Hippocampal formation (tissue), 2 donors: ENCODE measurements around the gene FLYWCH1.
"Not testable (repeated sequence)": the region's sequence is repeated elsewhere in the genome, so short reads cannot be mapped to it uniquely, and the experiment has no call there.

Experiments used
- DNase-seq, 2 donors: peaks; one replicate each; lab custom pipeline; 2025; lab: John Stamatoyannopoulos, UW

Gene FLYWCH1

DNA sequence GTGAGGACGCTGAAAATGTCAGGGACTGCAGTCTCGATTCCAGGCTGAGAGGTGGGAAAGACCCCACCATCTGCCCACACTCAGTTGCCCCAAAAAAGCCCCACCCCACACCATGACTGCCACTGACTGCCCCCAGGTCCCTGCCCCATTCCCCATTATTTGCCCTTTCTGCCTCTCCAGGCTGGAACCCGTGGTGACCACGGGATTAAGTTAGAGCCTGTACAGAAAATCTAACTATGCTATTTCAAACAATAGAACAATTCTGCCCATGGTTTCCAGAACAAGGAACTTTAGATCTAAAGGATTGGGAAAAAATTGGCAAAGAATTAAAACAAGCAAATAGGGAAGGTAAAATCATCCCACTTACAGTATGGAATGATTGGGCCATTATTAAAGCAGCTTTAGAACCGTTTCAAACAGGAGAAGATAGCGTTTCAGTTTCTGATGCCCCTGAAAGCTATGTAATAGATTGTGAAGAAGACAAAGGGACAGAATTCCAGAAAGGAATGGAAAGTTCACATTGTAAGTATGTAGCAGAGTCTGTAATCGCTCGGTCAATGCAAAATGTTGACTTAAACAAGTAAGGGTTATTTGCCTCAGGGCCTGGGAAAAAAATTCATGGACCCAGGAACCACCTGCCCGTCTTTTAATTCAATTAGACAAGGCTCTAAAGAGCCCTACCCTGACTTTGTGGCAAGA lies 14.4 kb downstream of the FLYWCH1 start:
- DNase-seq, result no peak

DNA sequence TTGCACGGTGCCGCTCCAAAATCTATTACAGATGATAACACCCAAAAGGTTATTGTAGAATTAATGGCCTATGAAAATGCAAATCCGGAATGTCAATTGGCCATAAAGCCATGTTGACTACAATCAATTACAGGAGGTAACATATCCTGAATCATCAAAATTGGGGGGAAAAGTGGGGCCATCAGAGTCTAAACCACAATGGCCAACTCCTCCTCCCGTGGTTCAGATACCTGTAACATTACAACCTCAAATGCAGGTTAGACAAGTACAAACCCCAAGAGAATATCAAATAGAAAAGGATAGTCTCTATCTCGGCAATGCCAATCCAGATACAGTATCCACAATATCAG lies 14.9 kb downstream of the FLYWCH1 start:
- DNase-seq, result no peak

- DNase-seq, result peak; percentile 64 to 72
Observed at GRCh38 chr16:2927010-2927646, 15.4 kb downstream of the FLYWCH1 start.

GRCh38 chr16:2928151-2928550 lies 16.4 kb downstream of the FLYWCH1 start:
- not testable (repeated sequence) for DNase-seq

GRCh38 chr16:2928796-2929195 lies 17.1 kb downstream of the FLYWCH1 start:
- DNase-seq, result no peak

GRCh38 chr16:2929693-2930092 lies 18.0 kb downstream of the FLYWCH1 start:
- DNase-seq, result no peak

DNA sequence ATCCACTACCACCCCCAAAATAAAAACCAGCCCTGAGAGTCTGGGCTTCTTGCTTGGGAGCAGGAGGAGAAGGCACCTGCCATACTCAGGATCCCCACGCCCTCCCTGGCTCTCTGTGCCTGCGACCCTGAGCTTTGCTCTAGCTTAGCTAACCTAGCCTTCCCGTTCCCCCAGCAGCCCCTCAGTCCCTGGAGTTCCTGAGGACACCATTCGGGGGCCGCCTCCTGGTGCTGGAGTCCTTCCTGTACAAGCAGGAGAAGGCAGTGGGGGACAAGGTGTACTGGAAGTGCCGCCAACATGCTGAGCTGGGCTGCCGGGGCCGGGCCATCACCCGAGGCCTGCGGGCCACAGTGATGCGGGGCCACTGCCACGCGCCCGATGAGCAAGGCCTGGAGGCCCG lies 18.5 kb downstream of the FLYWCH1 start:
- no peak for DNase-seq

DNA sequence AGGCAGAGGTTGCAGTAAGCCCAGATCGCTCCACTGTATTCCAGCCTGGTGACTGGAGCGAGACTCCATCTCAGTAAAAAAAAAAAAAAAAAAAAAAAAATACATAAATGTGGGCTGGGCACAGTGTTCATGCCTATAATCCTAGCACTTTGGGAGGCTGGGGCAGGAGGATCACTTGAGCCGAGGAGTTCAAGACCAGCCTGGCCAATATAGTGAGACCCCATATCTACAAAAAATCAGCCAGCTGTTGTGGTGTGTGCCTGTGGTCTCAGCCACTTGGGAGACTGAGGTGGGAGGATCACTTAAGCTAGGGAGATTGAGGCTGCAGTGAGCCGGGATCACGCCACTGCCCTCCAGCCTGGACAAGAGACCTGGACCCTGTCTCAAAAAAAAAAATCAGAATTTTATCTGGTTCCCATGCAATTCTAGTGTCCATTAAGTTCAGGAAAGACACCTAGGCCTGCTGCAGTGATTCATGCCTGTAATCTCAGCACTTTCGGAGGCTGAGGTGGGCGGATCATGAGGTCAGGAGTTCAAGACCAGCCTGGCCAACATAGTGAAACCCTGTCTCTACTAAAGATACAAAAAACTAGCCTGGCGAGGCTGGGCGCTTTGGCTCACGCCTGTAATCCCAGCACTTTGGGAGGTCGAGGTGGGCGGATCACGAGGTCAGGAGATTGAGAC lies 19.6 kb downstream of the FLYWCH1 start:
- not testable (repeated sequence) for DNase-seq

DNA sequence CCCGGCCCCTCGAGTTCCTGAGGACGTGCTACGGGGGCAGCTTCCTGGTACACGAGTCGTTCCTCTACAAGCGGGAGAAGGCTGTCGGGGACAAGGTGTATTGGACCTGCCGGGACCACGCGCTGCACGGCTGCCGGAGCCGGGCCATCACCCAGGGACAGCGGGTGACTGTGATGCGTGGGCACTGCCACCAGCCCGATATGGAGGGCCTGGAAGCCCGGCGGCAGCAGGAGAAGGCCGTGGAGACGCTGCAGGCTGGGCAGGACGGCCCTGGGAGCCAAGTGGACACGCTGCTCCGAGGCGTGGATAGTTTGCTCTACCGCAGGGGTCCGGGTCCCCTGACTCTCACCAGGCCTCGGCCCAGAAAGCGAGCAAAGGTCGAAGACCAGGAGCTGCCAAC lies 21.4 kb downstream of the FLYWCH1 start:
- no peak for DNase-seq

DNA sequence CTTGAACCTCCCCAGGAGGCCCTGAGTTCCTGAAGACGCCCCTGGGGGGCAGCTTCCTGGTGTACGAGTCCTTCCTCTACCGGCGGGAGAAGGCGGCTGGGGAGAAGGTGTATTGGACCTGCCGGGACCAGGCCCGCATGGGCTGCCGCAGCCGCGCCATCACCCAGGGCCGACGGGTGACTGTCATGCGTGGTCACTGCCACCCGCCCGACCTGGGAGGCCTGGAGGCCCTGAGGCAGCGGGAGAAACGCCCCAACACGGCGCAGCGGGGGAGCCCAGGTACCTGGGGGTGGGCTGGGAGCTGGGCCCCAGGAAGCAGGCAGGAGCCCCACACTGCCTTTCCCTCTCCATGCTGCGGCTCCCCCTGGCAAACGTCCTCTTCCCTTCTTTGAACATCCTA lies 22.0 kb downstream of the FLYWCH1 start:
- no peak for DNase-seq

DNA sequence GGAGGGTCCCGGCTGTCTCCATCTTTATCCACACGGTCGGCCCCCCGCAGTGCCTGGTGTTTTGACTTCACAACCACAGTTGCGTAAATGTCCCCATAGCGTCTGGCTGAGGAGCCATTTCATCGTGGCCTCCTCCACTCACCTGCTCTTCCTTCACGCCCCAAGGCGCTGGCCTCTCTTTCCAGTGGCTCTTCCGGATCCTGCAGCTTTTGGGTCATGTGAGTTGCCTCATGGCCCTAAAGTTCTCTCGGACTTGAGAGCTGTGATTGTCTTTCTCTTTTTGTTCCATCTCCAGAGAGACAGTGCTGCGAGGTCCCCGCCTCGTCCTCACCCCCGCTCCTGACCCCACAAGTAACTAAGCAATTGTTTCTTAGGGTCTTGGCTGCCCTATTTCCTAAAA lies 22.7 kb downstream of the FLYWCH1 start:
- no peak for DNase-seq

GRCh38 chr16:2936436-2937011 lies 24.8 kb downstream of the FLYWCH1 start:
- DNase-seq, result no peak

- no peak for DNase-seq
Observed at GRCh38 chr16:2937170-2937569, 25.4 kb downstream of the FLYWCH1 start.

- no peak for DNase-seq
Observed at GRCh38 chr16:2938206-2938605, 26.5 kb downstream of the FLYWCH1 start.

GRCh38 chr16:2939968-2940367 lies 28.2 kb downstream of the FLYWCH1 start:
- DNase-seq, result no peak

DNA sequence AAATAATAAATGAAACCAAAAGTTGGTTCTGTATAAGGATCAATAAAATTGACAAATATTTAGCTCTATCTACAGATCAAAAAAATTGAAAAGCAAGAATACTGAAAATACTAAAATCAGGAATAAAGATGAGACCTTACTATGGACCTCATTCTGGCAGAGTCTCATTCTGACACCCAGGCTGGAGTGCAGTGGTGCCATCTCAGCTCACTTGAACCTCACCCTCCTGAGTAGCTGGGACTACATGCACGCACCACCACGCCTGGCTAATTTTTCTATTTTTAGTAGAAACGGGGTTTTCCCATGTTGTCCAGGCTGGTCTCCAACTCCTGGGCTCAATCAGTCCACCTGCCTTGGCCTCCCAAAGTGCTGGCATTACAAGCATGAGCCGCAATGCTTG lies 30.3 kb downstream of the FLYWCH1 start:
- no peak for DNase-seq

DNA sequence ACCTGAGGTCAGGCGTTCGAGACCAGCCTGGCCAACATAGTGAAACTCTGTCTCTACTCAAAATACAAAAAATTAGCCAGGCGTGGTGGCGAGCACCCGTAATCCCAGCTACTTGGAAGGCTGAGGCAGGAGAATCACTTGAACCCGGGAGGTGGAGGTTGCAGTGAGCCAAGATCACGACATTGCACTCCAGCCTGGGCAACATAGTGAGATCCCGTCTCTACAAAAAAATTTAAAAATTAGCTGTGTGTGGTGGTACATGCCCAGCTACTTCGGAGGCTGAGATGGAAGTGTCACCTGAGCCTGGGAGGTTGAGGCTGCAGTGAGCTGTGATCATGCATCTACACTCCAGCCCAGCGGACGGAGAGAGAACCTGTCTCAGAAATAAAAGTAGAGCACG lies 32.0 kb downstream of the FLYWCH1 start:
- not testable (repeated sequence) for DNase-seq

DNA sequence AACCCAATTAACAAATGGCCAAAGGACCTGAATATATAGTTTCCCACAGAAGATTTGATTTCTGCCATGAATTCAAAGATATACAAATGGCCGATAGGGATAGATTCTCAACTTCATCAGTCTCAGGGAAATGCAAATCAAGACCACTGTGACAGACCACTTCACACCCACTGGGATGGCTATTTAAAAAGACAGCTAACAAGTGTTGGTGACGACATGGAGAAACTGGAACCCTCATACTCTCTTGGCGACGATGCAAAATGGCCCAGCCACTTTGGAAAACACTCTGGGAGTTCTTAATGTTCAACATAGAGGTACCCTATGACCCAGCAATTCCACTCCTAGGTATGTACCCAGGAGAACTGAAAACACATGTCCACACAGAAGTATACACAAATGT lies 34.9 kb downstream of the FLYWCH1 start:
- no peak for DNase-seq

GRCh38 chr16:2948807-2949704 lies 37.3 kb downstream of the FLYWCH1 start:
- DNase-seq, result no peak

DNA sequence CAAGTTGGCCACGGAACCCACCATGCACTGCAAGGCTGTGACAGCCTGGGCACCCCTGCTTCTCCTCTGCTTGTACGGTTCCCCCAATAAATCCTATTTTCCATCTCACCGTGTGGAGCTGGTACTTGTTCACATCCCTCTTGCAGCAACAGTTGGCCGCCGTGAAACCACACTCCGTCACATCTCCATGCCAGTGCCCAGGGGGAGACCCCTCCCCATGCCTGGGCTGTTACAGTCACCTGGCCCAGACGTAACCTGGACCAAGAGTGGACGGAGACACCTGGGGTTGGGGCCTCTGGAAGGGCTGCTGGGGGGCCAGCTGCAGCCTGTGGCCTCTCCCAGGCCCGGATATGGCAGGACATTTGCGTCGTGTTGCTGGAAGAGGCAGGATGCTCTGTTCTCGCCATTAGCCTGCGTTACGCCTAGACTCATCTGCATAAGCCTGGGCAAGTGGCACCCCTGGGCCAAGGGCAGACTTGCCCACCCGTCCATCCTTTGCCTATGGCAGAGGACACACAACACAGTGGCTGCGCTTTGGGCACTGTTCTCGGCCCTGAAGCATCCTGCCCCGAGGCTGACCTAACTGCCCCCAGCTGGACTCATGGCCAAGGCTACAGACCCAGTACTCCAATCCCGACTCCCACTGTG lies 38.1 kb downstream of the FLYWCH1 start:
- no peak for DNase-seq

GRCh38 chr16:2950353-2950724 lies 38.6 kb downstream of the FLYWCH1 start:
- DNase-seq, result no peak
